H9 (cell line): ENCODE measurements around the gene ABHD13. TPM values are rescaled to one million over a fixed set of nuclear protein-coding genes. Genes with fewer than 3 reads are reported as not detected.

Experiments used
- DNase-seq: peaks from one replicate; pipeline ENCODE4 v3.0.0-alpha.2; 2017
- H2AFZ ChIP-seq: one replicate; pipeline ENCODE4 v1.6.1; 2013; ENCODE audit warnings: mild to moderate bottlenecking, low read length, control low read depth, moderate library complexity
- H2AK5ac ChIP-seq: 2 replicates; pipeline ENCODE4 v1.6.1; 2013; ENCODE audit warnings: low read length, control low read depth, mixed read lengths; ENCODE audit not compliant: insufficient read length
- H2BK120ac ChIP-seq: one replicate; pipeline ENCODE4 v1.6.1; 2013; ENCODE audit warnings: low read depth, mild to moderate bottlenecking, low read length, control low read depth, inconsistent platforms; ENCODE audit not compliant: poor library complexity, severe bottlenecking
- H2BK12ac ChIP-seq: 2 replicates; pipeline ENCODE4 v1.6.1; 2013; ENCODE audit warnings: low read length, control low read depth, mixed read lengths, low read depth; ENCODE audit not compliant: insufficient read length
- H2BK15ac ChIP-seq: 2 replicates; pipeline ENCODE4 v1.6.1; 2013; ENCODE audit warnings: low read depth, low read length, control low read depth
- H2BK20ac ChIP-seq: one replicate; pipeline ENCODE4 v1.6.1; 2013; ENCODE audit warnings: low read depth, mild to moderate bottlenecking, low read length, control low read depth, inconsistent platforms; ENCODE audit not compliant: poor library complexity, severe bottlenecking
- H2BK5ac ChIP-seq: 2 replicates; pipeline ENCODE4 v1.6.1; 2013; ENCODE audit warnings: low read length, control low read depth, mixed read lengths; ENCODE audit not compliant: insufficient read length
- H3K14ac ChIP-seq: 2 replicates; pipeline ENCODE4 v1.6.1; 2013; ENCODE audit warnings: low read length, control low read depth; ENCODE audit not compliant: insufficient read depth
- H3K18ac ChIP-seq: 2 replicates; pipeline ENCODE4 v1.6.1; 2013; ENCODE audit warnings: low read depth, mild to moderate bottlenecking, mixed read lengths, low read length, control low read depth; ENCODE audit not compliant: insufficient read length
- H3K23ac ChIP-seq: 2 replicates; pipeline ENCODE4 v1.6.1; 2013; ENCODE audit warnings: low read length, control low read depth, mixed read lengths, low read depth; ENCODE audit not compliant: insufficient read length
- H3K23me2 ChIP-seq: 2 replicates; pipeline ENCODE4 v1.6.1; 2013; ENCODE audit warnings: low read depth, mild to moderate bottlenecking, mixed read lengths, low read length, control low read depth; ENCODE audit not compliant: insufficient read length, poor library complexity, severe bottlenecking
- H3K27ac ChIP-seq: 2 replicates; pipeline ENCODE4 v1.5.1; 2013; ENCODE audit warnings: low read length, control low read depth, mixed read lengths, low read depth; ENCODE audit not compliant: insufficient read length
- H3K27me3 ChIP-seq: 2 replicates; pipeline ENCODE4 v1.6.1; 2013; ENCODE audit warnings: low read length, control low read depth, inconsistent platforms; ENCODE audit not compliant: insufficient read depth
- H3K4ac ChIP-seq: 2 replicates; pipeline ENCODE4 v1.6.1; 2013; ENCODE audit warnings: low read depth, mild to moderate bottlenecking, control low read depth, inconsistent platforms, low read length, moderate library complexity
- H3K4me1 ChIP-seq: 2 replicates; pipeline ENCODE4 v1.6.1; 2013; ENCODE audit warnings: low read length, control low read depth, inconsistent platforms; ENCODE audit not compliant: insufficient read depth
- H3K4me2 ChIP-seq: 2 replicates; pipeline ENCODE4 v1.6.1; 2013; ENCODE audit warnings: low read length, control low read depth, mixed read lengths; ENCODE audit not compliant: insufficient read length, insufficient read depth
- H3K56ac ChIP-seq: 2 replicates; pipeline ENCODE4 v1.6.1; 2013; ENCODE audit warnings: low read depth, mild to moderate bottlenecking, mixed read lengths, low read length, control low read depth; ENCODE audit not compliant: insufficient read length
- H3K79me1 ChIP-seq: 2 replicates; pipeline ENCODE4 v1.6.1; 2013; ENCODE audit warnings: low read depth, mild to moderate bottlenecking, moderate library complexity, low read length, control low read depth, inconsistent platforms; ENCODE audit not compliant: insufficient read depth, poor library complexity, severe bottlenecking
- H3K79me2 ChIP-seq: 2 replicates; pipeline ENCODE4 v1.6.1; 2013; ENCODE audit warnings: low read length, control low read depth, inconsistent platforms; ENCODE audit not compliant: insufficient read depth
- H3K9ac ChIP-seq: 2 replicates; pipeline ENCODE4 v1.6.1; 2013; ENCODE audit warnings: low read length, control low read depth, mixed read lengths; ENCODE audit not compliant: insufficient read length; ENCODE audit errors: extremely low read depth
- H3K9me3 ChIP-seq: one replicate; pipeline ENCODE4 v1.6.1; 2013; ENCODE audit warnings: low read depth, low read length, inconsistent platforms; ENCODE audit not compliant: control insufficient read depth
- H3T11ph ChIP-seq: one replicate; pipeline ENCODE4 v1.6.1; 2013; ENCODE audit warnings: mild to moderate bottlenecking, low read length, control low read depth, inconsistent platforms
- H4K20me1 ChIP-seq: one replicate; pipeline ENCODE4 v1.6.1; 2013; ENCODE audit not compliant: control insufficient read depth, insufficient read length, insufficient read depth
- H4K5ac ChIP-seq: 2 replicates; pipeline ENCODE4 v1.6.1; 2013; ENCODE audit warnings: low read depth, mild to moderate bottlenecking, mixed read lengths, low read length, control low read depth; ENCODE audit not compliant: insufficient read length
- H4K8ac ChIP-seq: replicated peaks from 2 replicates; pipeline ENCODE4 v1.6.1; 2013; ENCODE audit warnings: low read length, control low read depth, mixed read lengths, low read depth; ENCODE audit not compliant: insufficient read length
- H4K91ac ChIP-seq: 2 replicates; pipeline ENCODE4 v1.6.1; 2013; ENCODE audit warnings: low read depth, mild to moderate bottlenecking, moderate library complexity, mixed read lengths, low read length, control low read depth; ENCODE audit not compliant: insufficient read length
- H3K27ac Mint-ChIP-seq, 3 experiments: 2 replicates in 2 of 3; 3 replicates in 1 of 3; pipeline ENCODE4 v1.8.0; 2020 to 2021; ENCODE audit warnings: mixed read lengths in 3 of 3, mild to moderate bottlenecking in 1 of 3, moderate library complexity in 1 of 3
- H3K27me3 Mint-ChIP-seq: 2 replicates; pipeline ENCODE4 v1.8.0; 2021; ENCODE audit warnings: low read depth, mild to moderate bottlenecking, moderate library complexity, mixed read lengths
- H3K36me3 Mint-ChIP-seq, 3 experiments: 2 replicates in 2 of 3; 3 replicates in 1 of 3; pipeline ENCODE4 v1.8.0; 2020 to 2021; ENCODE audit warnings: low read depth in 3 of 3, mixed read lengths in 3 of 3; ENCODE audit not compliant: insufficient read depth in 1 of 3
- H3K4me1 Mint-ChIP-seq, 2 experiments: 2 replicates each; pipeline ENCODE4 v1.8.0; 2020; ENCODE audit warnings: mixed read lengths in 2 of 2
- H3K4me3 Mint-ChIP-seq, 2 experiments: 2 replicates in 1 of 2; 3 replicates in 1 of 2; pipeline ENCODE4 v1.8.0; 2020 to 2021; ENCODE audit warnings: mild to moderate bottlenecking in 2 of 2, mixed read lengths in 2 of 2, moderate library complexity in 1 of 2
- H3K9me3 Mint-ChIP-seq, 2 experiments: 2 replicates in 1 of 2; 3 replicates in 1 of 2; pipeline ENCODE4 v1.8.0; 2020; ENCODE audit warnings: mild to moderate bottlenecking in 2 of 2, mixed read lengths in 2 of 2, moderate library complexity in 1 of 2
- CTCF ChIP-seq: fragments of 200-600 bp; sonication (generic); conservative IDR thresholded peaks from 3 replicates; pipeline ENCODE4 v1.8.0; 2021; ENCODE audit warnings: antibody characterized with exemption, mild to moderate bottlenecking
- WGBS: extraction: QIAGEN DNeasy Blood & Tissue Kit; methylation state at CpG from one replicate; pipeline ENCODE4 v1.1.7; 2013; ENCODE audit warnings: missing lambda C conversion rate, low lambda C conversion rate, mixed read lengths; ENCODE audit not compliant: insufficient read length; ENCODE audit errors: extremely low coverage; 5-methylcytosine and 5-hydroxymethylcytosine counted together
- total RNA-seq: library from RNA; stranded (reverse); gene quantifications from 2 replicates; pipeline ENCODE4 v1.2.1, GENCODE V29; 2021

The ABHD13 gene
- total RNA-seq, 1 experiment from 2014 or later = 6.2 TPM

GRCh38 chr13:108168929-108169328 is 49.3 kb upstream of the ABHD13 start:
- H3K27me3 ChIP-seq = no peaks in the 10 kb centered on the region
- no peak overlapping the region for H2BK120ac ChIP-seq
- Mint-ChIP-seq H3K27me3 (no peaks in the 10 kb centered on the region), H3K36me3 (peaks cover 0 to 10% (median 0%) of the 10 kb centered on the region in 3 experiments; a peak in 4 of 7 replicates), H3K4me3 (no peak overlapping the region), H3K27ac (no peak overlapping the region; a peak in 1 of 7 replicates), H3K9me3 (peaks cover 17 to 19% of the 10 kb centered on the region in 2 experiments), H3K4me1 (no peaks in the 10 kb centered on the region)
- no peak overlapping the region for H3K14ac ChIP-seq
- TF ChIP-seq CTCF = no peak
- no peak overlapping the region for H3K4ac ChIP-seq
- no peak overlapping the region for H3K56ac ChIP-seq
- no peak overlapping the region for H3K4me2 ChIP-seq
- no peaks in the 10 kb centered on the region for H3K79me1 ChIP-seq
- no peaks in the 10 kb centered on the region for H3K9me3 ChIP-seq
- no peak overlapping the region for H3K18ac ChIP-seq
- H4K91ac ChIP-seq = no peak overlapping the region
- no peak overlapping the region for H2BK20ac ChIP-seq
- no peaks in the 10 kb centered on the region for H3K4me1 ChIP-seq
- no peak overlapping the region for H3K23ac ChIP-seq
- no CpG with 5 or more reads among the region's 3 CpGs for WGBS
- no peak overlapping the region for H2BK5ac ChIP-seq
- DNase-seq = no peak
- H2BK15ac ChIP-seq = no peak overlapping the region
- no peak overlapping the region for H2AFZ ChIP-seq
- H3K9ac ChIP-seq = no peak overlapping the region
- H4K5ac ChIP-seq = no peak overlapping the region
- no peak overlapping the region for H3T11ph ChIP-seq
- H3K79me2 ChIP-seq = no peaks in the 10 kb centered on the region
- no peak overlapping the region for H3K27ac ChIP-seq
- no peak overlapping the region for H2AK5ac ChIP-seq
- no peak overlapping the region for H2BK12ac ChIP-seq
- H4K8ac ChIP-seq = no peak overlapping the region
- H4K20me1 ChIP-seq = no peaks in the 10 kb centered on the region
- H3K23me2 ChIP-seq = no peaks in the 10 kb centered on the region
